ENCODE data around the gene CDH4. TPM values are rescaled to one million over a fixed set of nuclear protein-coding genes. Genes with fewer than 3 reads are reported as not detected.

CDH4 gene
- total and polyA plus RNA-seq, 2 of the 8 experiments (the other 6 are each of a cell fraction or from before 2014, with no cell fraction given): 4.3 to 7.9 TPM

- Histone ChIP-seq H2AFZ (ENCODE audit: low read length) (no peak overlapping the region), H3K27ac (ENCODE audit: low read depth, low read length) (no peak overlapping the region), H3K23ac (ENCODE audit: insufficient read length) (no peak overlapping the region), H3K79me1 (ENCODE audit: low read depth, low read length) (no peaks in the 10 kb centered on the region), H3K14ac (ENCODE audit: insufficient read length) (no peak overlapping the region), H3K18ac (ENCODE audit: extremely low read depth, low read length) (no peak overlapping the region), H3K4me1 (replicated peaks in 1 of 4; ENCODE audit: control insufficient read depth in 3 of 4, insufficient read depth in 4 of 4, low read length in 3 of 4) (no peaks in the 10 kb centered on the region), H3K27me3 (replicated peaks in 1 of 4; ENCODE audit: control insufficient read depth in 3 of 4, extremely low read depth in 1 of 4, insufficient read depth in 3 of 4, low read length in 3 of 4) (peaks cover 0 to 3% (median 2%) of the 10 kb centered on the region in 4 experiments; a peak in 2 of 7 replicates), H3K4me2 (ENCODE audit: insufficient read depth in 1 of 2, low read depth in 2 of 2, low read length in 2 of 2) (no peak overlapping the region), H2BK120ac (replicated peaks; ENCODE audit: low read depth, low read length) (no peak overlapping the region), H2BK20ac (ENCODE audit: low read length) (no peak overlapping the region), H4K8ac (ENCODE audit: extremely low read depth, insufficient read depth, low read length) (no peak overlapping the region), H3K36me3 (ENCODE audit: control insufficient read depth in 2 of 4, insufficient read depth in 4 of 4, low read length in 3 of 4) (no peaks in the 10 kb centered on the region; a peak in 1 of 8 replicates), H3K9ac (replicated peaks in 1 of 4; ENCODE audit: extremely low read depth in 1 of 4, low read depth in 3 of 4, low read length in 3 of 4) (no peak overlapping the region), H2BK15ac (ENCODE audit: low read length) (no peak overlapping the region), H2AK5ac (ENCODE audit: low read depth, low read length) (no peak overlapping the region), H3K23me2 (ENCODE audit: low read depth, low read length) (no peaks in the 10 kb centered on the region), H3K9me3 (ENCODE audit: insufficient read depth in 2 of 2, low read depth in 1 of 2, low read length in 1 of 2) (peaks cover 11 to 12% of the 10 kb centered on the region in 2 experiments; a peak in 3 of 4 replicates), H3K79me2 (ENCODE audit: control insufficient read depth in 1 of 2, insufficient read depth in 2 of 2, low read length in 2 of 2) (no peaks in the 10 kb centered on the region), H3K4ac (replicated peaks; ENCODE audit: insufficient read length, low read depth, low read length) (no peak overlapping the region), H3K4me3 (ENCODE audit: extremely low read depth in 1 of 4, insufficient read depth in 2 of 4, low read depth in 3 of 4, low read length in 4 of 4) (no peak overlapping the region), H3K56ac (replicated peaks; ENCODE audit: insufficient read length, low read depth, low read length) (no peak overlapping the region), H4K91ac (replicated peaks; ENCODE audit: insufficient read length, low read length) (no peak overlapping the region), H4K5ac (ENCODE audit: insufficient read length, low read depth, low read length) (no peak overlapping the region), H2BK12ac (ENCODE audit: low read depth, low read length) (no peak overlapping the region), H2BK5ac (ENCODE audit: low read depth, low read length) (no peak overlapping the region), H4K20me1 (replicated peaks in 1 of 2; ENCODE audit: control insufficient read depth in 1 of 2, insufficient read depth in 2 of 2, low read length in 2 of 2) (peaks cover 2% of the 10 kb centered on the region in 2 experiments)
- CTCF ChIA-PET (ENCODE audit: partially characterized antibody): no interaction called here
- POLR2A ChIA-PET (ENCODE audit: partially characterized antibody): no interaction called here
- DNase-seq (ENCODE audit: low read depth in 1 of 2, low spot score in 2 of 2) (no peak), FAIRE-seq (no peak)
- TF ChIP-seq RAD21 (IDR thresholded peaks at IDR 0.05 in 1 of 2, conservative IDR thresholded peaks at IDR 0.05 in 1 of 2; ENCODE audit: low read depth in 2 of 2, low read length in 2 of 2) (no peak), EGR1 (IDR thresholded peaks at IDR 0.05; ENCODE audit: borderline replicate concordance, low read depth, low read length) (no peak)
Measured at GRCh38 chr20:61605283-61605682, 353.2 kb downstream of the CDH4 start.

Data from H1 (cell line).